ENCODE measurements around the gene ZNF710.

ZNF710 gene

DNA sequence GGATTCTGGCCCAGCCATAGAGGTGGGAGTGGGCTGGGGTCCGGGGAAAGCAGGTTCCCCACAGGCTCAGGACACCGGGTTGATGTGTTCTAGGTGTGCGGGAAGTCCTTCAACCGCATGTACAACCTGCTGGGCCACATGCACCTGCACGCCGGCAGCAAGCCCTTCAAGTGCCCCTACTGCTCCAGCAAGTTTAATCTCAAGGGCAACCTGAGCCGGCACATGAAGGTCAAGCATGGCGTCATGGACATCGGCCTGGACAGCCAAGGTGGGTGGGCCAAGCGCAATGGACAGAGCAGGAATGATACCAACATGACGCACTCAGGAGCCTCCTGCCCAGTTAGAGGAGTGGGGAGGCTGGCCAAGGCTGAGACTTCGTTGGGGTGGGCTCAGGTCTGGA lies 72.9 kb downstream of the ZNF710 start:
- no peaks in the 10 kb centered on the region for H3K9me3 ChIP-seq (ENCODE audit: control insufficient read depth, low read length)
- H2AFZ ChIP-seq: no peak overlapping the region
- no peak overlapping the region for H3K9ac ChIP-seq
- H3K4me1 ChIP-seq: no peaks in the 10 kb centered on the region
- H3K36me3 ChIP-seq (ENCODE audit: control insufficient read depth, insufficient read depth, low read length): no peaks in the 10 kb centered on the region
- no peak overlapping the region for H3K27ac ChIP-seq
- no peak overlapping the region for H3K4me3 ChIP-seq (ENCODE audit: low read depth, low read length)
- no peaks in the 10 kb centered on the region for H3K79me2 ChIP-seq
- no peak overlapping the region for H3K4me2 ChIP-seq (ENCODE audit: low read length)
- H3K27me3 ChIP-seq (ENCODE audit: control insufficient read depth, insufficient read depth, low read length): no peaks in the 10 kb centered on the region
- TF ChIP-seq CTCF (IDR thresholded peaks at IDR 0.05): no peak

GRCh38 chr15:90074916-90075315 lies 73.8 kb downstream of the ZNF710 start:
- Histone ChIP-seq H2AFZ (no peak overlapping the region), H3K9ac (no peak overlapping the region), H3K9me3 (ENCODE audit: control insufficient read depth, low read length) (no peaks in the 10 kb centered on the region), H3K27me3 (ENCODE audit: control insufficient read depth, insufficient read depth, low read length) (no peaks in the 10 kb centered on the region), H3K4me2 (ENCODE audit: low read length) (no peak overlapping the region), H3K79me2 (no peaks in the 10 kb centered on the region), H3K4me1 (no peaks in the 10 kb centered on the region), H3K36me3 (ENCODE audit: control insufficient read depth, insufficient read depth, low read length) (no peaks in the 10 kb centered on the region), H3K4me3 (ENCODE audit: low read depth, low read length) (no peak overlapping the region), H3K27ac (no peak overlapping the region)
- no peak for TF ChIP-seq CTCF (IDR thresholded peaks at IDR 0.05)

DNA sequence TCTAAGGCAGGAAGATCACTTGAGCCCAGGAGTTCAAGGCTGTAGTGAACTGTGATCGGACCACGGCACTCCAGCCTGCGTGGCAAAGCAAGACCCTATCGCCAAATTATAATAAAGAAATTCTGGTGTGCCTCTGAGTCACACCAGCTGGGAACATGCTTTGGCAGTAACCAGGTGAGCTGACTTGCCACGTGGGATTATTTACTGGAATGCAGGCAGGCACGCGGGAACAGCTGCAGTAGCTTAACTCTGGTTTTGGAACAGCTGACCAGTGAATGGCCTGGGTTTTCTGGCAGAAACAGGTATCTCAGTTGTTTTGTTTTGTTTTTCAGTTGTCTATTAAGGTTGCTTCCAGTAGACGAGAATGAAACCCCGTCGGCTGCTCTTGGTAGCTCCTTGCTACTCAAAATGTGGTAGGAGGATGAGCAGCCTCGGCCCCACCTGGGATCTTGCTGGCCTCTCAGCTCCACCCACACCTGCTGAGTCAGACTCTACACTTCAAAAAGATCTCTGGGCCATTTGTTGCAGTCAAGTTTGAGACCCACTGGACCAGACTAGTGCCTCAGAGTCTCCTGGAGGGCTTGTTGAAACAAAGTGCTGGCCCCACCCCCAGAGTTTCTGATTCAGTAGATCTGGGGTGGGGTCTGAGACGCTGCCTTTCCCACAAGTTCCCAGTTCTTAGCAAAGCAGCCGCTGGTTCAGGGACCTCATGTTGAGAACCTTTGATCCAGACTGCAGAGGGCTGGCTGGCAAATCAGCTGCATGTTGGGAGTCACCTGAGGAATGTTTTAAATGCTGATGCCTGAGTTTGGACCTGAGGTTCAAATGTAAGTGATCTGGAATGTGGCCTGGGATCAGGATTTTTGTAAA lies 74.5 kb downstream of the ZNF710 start:
- Histone ChIP-seq H3K9me3 (ENCODE audit: control insufficient read depth, low read length) (no peaks in the 10 kb centered on the region), H3K4me2 (ENCODE audit: low read length) (no peak overlapping the region), H3K9ac (no peak overlapping the region), H3K27ac (no peak overlapping the region), H3K4me1 (no peaks in the 10 kb centered on the region), H3K36me3 (ENCODE audit: control insufficient read depth, insufficient read depth, low read length) (no peaks in the 10 kb centered on the region), H3K79me2 (no peaks in the 10 kb centered on the region), H3K27me3 (ENCODE audit: control insufficient read depth, insufficient read depth, low read length) (no peaks in the 10 kb centered on the region), H3K4me3 (ENCODE audit: low read depth, low read length) (no peak overlapping the region), H2AFZ (no peak overlapping the region)
- TF ChIP-seq CTCF (IDR thresholded peaks at IDR 0.05): no peak

GRCh38 chr15:90076716-90077115 lies 75.6 kb downstream of the ZNF710 start:
- Histone ChIP-seq H3K9me3 (ENCODE audit: control insufficient read depth, low read length) (no peaks in the 10 kb centered on the region), H3K4me1 (no peaks in the 10 kb centered on the region), H3K4me3 (ENCODE audit: low read depth, low read length) (no peak overlapping the region), H3K27me3 (ENCODE audit: control insufficient read depth, insufficient read depth, low read length) (no peaks in the 10 kb centered on the region), H3K79me2 (no peaks in the 10 kb centered on the region), H2AFZ (no peak overlapping the region), H3K36me3 (ENCODE audit: control insufficient read depth, insufficient read depth, low read length) (no peaks in the 10 kb centered on the region), H3K9ac (no peak overlapping the region), H3K4me2 (ENCODE audit: low read length) (no peak overlapping the region), H3K27ac (no peak overlapping the region)
- no peak for TF ChIP-seq CTCF (IDR thresholded peaks at IDR 0.05)

- H3K4me3 ChIP-seq (ENCODE audit: low read depth, low read length): no peak overlapping the region
- no peak overlapping the region for H3K4me2 ChIP-seq (ENCODE audit: low read length)
- H2AFZ ChIP-seq: no peak overlapping the region
- no peak overlapping the region for H3K9ac ChIP-seq
- no peaks in the 10 kb centered on the region for H3K79me2 ChIP-seq
- no peaks in the 10 kb centered on the region for H3K9me3 ChIP-seq (ENCODE audit: control insufficient read depth, low read length)
- H3K27ac ChIP-seq: no peak overlapping the region
- TF ChIP-seq CTCF (IDR thresholded peaks at IDR 0.05): no peak
- H3K27me3 ChIP-seq (ENCODE audit: control insufficient read depth, insufficient read depth, low read length): no peaks in the 10 kb centered on the region
- no peaks in the 10 kb centered on the region for H3K36me3 ChIP-seq (ENCODE audit: control insufficient read depth, insufficient read depth, low read length)
- no peaks in the 10 kb centered on the region for H3K4me1 ChIP-seq
These were observed 77.8 kb downstream of the ZNF710 start for GRCh38 chr15:90078965-90079364.
